Activated T-helper 9 cell treated with anti-CD3 and anti-CD28 coated beads, Interleukin-2, amount 50 U/mL, for 16 hours (primary cell): Measurements from ENCODE around the gene GSX2.
"Not testable (repeated sequence)": the region's sequence is repeated elsewhere in the genome, so short reads cannot be mapped to it uniquely, and the experiment has no call there.

Source experiments
- DNase-seq: peaks from one replicate; pipeline ENCODE4 v3.0.0-alpha.2; 2020; ENCODE audit warnings: low read depth

Gene GSX2

DNA sequence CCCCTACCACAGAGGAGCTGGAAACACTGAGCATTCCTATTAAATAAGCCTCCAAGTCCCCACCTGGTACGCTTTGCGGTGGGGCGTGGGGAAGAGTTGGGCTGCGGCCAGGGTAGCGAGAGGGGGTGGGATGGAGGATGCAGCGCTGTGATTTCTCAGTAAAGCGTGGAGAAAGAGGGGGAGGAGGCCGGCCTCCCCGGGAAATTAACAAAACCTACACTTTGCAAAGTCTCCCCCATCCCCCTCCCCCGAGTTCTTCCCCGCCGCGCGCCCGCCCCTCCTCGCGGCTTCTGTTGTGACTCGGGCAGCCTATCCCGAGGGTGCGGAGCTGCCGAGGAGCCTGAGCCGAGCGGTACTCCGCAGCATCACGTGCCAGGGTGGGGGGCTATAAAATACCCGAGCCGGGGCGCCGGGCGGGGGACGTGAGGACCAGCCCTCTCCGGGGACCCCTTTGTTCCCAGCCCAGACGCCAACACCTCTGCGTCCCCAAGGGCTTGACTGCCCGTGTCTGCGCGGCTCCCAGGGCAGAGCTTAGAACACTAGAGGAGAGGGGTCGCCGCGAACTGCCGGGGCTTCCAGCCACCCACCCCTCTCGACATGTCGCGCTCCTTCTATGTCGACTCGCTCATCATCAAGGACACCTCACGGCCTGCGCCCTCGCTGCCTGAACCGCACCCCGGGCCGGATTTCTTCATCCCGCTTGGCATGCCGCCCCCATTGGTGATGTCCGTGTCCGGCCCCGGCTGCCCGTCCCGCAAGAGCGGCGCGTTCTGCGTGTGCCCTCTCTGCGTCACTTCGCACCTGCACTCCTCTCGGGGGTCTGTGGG is at the start of gene GSX2:
TSS of gene GSX2 (plus strand) at position 416 of the 827 bp plus-strand sequence. CDS start at position 598, 182 bp downstream.
- no peak for DNase-seq

DNA sequence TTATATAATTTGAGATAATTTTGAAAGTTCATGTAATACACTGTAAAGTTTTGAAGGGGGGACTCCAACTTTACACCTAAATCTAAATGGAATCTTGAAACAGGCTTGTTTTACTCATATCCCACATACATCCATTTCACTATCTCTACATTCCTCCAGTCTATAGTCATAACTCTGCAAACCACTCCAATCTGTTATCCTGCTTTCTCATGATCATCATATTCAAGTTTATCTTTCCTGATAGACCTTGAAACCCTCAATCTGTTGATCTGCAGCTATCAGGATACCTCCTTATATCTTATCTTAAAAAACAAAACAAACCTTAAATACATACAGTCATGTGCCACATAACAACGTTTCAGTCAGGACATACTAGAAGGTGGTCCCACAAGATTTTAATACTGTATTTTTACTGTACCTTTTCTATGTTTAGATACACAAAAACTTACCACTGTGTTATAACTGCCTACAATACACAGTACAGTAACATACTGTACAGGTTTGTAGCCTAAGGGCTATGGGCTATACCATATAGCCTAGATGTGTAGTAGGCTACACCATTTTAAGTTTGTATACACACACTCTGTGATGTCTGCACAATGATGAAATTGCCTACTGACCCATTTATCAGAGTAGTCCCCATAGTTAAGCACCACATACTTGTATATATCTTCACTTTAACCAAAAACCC is 49.6 kb upstream of the GSX2 start:
- no peak for DNase-seq

DNA sequence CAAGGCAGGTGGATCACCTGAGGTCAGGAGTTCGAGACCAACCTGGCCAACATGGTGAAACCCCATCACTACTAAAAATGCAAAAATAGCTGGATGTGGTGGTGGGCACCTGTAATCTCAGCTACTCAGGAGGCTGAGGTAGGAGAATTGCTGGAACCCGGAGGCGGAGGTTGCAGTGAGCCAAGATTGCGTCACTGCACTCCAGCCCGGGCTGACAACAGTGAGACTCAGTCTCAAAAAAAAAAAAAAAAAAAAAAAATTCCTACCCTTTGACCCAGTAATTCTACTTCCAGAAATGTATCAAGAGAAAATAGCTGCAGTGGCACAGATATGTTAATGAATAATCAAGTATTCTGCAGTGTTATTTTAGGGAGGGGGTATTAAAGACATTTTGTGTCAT is 46.6 kb upstream of the GSX2 start:
- not testable (repeated sequence) for DNase-seq

DNA sequence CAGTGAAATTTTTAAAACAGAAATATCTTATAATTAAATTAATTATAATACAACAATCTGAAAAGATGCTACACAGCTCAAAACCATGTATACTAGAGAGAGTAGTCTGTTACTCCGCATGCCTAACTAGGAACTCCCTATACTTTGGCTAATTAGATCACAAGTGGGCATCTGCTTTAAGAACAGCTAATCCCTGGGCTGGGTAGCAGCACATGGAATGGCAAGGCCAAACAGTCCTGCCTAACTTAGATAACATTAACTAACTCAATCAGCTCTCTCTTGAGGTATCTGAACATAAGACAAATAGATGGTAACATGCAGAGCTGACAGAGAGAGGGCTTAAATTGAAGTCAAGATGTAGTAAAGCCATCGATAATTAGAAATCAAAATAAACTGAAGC is 45.5 kb upstream of the GSX2 start:
- DNase-seq, result no peak

DNA sequence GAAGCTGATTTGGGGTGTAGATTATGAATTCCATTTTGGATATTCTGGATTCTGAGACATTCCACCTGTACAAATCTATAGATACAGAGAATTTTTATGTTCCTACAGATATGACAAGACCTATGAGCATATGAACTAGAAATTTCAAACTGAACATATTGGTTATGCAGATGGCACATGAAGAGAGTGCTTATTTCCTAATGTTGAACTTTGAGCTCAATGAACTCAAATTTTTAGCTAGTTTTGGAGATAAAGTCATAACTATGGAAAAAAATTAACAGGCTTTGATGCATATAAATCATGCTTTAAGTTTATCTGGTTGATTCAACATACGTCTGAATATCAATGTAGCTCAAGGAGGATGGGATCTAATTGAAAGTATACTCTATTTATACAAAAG is 44.5 kb upstream of the GSX2 start:
- DNase-seq, result no peak

DNA sequence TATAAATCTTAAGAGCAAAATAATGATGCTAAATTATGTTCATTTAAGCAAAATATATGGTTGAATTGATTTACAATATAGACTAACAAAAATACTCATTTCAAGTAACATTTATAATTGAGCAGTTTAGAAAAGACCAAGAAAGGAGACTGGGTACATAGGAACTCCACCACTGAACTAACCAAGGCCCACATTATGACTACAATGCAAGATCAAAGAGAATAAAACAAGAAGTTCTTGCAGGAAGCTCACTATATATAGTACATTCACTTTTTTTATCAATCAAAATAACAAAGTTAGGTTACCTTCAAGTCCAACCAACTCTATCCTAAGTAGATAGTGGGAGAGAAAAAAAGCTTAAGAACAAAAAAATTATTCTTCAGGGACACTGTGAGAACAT is 43.6 kb upstream of the GSX2 start:
- DNase-seq, result no peak

DNA sequence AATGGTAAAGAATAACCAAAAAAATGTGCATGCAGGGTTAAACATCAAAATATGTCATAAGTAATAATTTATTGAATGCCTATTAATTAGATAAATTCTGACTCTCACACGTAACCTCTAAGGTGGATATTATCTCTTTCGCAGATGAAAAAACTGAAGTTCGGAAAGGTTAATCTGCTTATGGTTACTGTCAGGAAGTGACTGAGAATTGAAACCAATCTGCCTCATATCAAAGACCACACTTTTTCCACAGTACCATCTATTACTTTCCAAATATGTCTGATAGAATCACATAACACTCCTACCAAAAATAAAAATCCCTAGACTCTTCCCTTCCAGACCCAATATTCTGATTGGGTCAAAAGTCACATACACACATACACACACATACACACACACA is 41.8 kb upstream of the GSX2 start:
- no peak for DNase-seq

DNA sequence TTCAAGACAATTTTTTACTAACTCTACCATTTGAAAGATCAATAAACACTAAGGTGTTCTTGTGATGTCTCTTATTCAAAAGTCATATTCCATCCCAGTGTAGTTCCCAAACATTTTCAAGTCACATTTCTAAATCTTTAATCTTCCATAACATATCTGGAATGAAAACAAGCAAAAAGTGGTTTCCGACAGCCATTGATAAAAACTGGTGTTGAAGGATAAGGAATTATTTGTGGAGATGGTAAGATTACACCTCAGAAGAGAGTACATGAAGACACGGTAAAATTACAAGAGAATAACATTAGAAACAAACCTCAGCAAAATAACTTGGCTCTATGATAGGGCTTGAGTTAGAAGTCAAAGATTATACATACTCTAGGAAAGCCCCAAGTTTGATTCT is 39.8 kb upstream of the GSX2 start:
- no peak for DNase-seq

DNA sequence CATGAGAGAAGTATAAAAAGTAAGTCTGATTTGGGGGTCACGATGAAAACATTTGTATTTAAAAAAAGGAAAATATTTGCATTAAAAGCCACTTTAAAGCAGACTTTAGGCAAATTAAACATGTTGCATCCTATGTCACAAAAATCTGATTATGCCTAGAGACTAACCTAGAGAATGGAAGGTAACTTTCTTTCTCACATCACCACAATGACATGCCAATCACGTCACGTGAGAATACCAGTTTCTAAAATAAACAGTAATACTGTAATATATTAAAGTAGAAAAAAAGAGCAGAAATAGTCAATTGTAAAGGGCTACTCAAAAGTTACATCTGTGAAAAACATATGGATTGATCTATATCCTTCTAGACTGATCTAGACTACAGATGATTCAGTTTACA is 38.9 kb upstream of the GSX2 start:
- no peak for DNase-seq

DNA sequence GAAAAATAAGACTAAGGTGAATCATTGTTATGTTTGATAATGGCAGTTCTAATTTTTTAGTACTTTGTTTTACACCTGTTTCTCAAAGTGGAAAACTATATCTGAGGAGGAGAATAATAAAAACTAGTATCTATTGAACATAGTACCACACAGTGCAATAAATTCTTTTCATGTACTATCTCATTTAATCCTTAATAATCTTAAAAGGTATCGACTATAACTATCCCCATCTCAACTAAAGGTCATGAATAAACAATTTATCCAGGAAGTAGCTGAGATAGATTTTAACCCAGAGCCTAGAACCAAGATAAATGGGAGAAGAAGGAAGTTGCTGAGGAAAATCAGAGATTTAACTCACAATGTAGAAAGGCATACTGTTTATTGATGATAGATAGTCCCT is 38.1 kb upstream of the GSX2 start:
- DNase-seq, result no peak

DNA sequence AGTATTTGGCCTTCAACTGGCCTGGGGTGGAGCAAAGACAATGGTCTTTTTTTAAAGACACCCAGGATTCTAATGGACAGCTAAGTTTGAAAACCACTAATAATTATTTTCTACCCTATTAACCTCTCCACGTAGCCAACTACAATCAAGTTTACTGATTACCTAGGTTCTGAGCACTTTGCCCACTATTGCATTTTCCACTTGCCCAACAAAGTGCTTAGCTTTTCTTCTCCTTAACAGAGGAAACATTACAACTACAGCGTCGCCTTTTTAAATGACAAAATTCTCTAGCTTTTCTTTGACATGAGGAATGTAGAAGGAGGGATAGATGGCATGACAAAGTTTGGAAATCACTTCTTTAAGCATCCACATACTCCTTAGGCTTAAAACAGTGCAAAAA is 37.6 kb upstream of the GSX2 start:
- DNase-seq, result no peak

DNA sequence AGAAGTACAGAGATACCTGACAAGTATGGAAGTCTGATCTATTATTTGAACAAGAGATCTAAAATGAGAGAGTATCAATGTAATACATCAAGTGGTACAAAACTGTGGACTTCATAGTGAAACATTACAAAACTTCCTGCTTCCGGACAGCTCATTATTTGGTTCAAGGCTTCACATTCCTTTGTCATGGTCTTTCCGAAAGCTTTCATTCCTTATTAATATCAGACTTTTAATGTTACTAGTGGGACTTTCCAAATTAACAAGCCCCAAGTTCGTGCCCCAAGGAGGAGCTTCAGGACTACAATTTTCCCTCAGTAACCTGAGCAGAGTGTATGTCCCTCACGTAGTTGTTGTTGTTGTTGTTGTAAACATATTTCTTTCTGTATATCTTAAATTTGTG is 36.7 kb upstream of the GSX2 start:
- DNase-seq, result no peak

DNA sequence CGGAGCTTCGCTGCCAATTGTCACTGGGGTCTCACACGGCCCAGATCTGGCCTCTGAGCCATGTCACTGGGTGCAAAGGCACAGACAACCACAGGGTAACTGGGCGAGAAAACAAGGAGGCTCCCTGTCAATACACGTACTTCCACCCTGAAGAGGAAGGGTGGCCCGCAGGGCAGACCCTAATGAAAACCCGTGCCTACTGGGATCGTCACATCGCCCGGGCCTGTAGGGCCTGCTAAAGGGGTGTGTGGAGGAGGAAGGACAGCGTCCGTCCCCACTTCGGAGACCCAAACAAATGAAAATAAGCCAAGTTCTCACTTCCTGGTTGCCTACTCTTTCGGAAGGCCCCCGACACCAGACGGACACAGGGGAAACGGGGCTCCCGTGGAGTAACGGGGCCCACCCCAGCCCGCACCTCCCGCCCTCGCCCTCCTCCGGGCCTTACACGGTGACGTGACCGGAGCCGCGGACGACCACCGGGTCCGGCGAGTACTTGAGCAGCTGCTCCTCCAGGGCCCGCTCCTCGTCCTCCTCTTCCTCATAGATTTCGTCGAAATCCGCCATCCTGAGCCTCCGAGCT is 36.1 kb upstream of the GSX2 start:
- DNase-seq, result peak; percentile 6

DNA sequence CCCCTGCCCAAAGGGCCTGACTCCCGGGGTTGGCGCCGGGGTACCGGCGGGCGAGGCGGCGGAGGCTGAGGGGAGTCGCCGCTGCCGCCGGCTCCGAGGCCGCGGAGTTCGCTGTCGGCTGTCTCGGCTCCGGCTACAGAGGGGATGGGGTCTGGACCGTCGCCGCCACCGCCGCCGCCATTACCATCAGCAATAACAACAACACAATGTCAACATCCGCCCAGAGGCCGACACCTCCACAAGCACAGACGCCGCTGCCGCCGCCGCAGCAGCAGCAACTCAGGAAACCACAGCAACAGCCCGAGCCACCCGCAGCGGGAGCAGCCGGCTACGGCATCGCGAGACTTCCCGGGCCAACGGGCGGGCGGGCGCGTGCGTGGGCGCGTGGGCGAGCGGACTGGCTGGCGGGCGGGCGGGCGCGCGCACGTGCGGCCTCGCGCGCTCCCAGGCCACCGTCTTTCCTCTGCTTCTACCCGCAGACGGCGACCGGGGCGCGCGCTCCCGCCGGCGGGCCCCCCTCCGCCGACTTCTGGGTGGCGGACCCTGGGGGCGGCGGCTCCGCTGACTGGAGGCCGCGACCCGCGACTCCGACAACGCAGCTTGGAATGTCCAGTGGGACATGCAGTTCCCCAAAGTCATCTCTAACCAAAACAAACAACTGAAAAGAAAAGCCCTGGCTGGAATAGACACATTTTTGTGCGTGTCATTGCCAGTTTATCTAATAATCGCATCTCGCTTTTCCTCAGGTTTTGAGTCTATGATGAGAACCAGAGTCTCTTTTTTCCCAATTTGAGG is 35.4 kb upstream of the GSX2 start, which contains the start of gene CHIC2:
TSS of gene CHIC2 (minus strand) at position 289 of the 795 bp plus-strand sequence. CDS start 305 bp downstream, outside the sequence.
- DNase-seq, result peak; percentile 94

DNA sequence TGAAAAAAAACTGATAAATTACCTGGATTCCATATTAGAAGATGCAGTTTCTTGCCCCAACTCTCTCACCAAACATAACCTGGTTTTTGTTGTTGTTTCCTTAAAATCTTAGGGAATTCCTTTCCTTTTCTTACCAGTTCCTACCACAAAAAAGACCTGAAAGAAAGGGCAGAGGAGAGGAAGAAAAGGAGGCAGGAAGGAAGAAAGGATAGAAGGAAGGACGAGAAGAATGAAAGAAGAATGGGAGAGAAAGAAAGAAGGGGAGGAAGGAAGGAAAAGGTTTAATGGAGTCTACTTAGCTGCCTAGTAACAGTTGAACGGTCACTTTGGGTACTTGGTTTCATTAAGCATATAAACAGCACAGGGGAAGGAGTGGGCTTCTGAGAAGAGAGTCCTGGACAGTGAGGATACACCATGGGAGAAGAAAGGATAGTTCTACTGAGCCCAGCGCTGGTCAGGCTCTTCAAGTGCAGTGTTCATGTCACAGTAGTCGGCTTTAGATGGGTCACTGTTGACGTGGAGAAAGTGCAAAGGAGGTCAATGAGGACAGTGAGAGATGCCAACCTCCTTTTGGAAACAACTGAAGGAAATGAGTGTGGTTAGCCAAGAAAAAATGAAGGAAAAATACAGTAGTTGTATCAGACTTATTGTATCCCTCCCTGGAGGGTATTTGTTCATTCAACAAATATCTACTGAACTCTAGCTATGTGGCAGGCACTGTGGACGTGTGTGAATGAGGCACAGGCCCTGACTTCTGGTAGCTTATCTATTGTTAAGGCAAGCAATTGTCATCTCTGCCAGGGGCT is 34.5 kb upstream of the GSX2 start:
- no peak for DNase-seq

DNA sequence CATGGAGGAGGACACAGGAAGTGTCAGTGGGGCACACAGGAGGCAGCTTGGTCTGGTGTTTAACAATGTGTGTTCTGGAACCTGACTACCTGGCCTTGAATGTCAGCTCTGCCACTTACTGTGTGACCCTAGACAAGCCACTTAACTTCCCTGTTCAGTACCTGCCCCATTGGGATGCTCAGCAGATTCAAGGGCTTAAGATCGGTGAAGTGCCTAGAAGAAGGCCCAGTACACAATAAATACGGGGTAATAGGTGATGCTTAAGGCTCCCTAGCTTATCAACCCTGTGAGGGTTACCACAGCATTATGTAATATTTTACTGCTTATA is 33.9 kb upstream of the GSX2 start:
- no peak for DNase-seq

DNA sequence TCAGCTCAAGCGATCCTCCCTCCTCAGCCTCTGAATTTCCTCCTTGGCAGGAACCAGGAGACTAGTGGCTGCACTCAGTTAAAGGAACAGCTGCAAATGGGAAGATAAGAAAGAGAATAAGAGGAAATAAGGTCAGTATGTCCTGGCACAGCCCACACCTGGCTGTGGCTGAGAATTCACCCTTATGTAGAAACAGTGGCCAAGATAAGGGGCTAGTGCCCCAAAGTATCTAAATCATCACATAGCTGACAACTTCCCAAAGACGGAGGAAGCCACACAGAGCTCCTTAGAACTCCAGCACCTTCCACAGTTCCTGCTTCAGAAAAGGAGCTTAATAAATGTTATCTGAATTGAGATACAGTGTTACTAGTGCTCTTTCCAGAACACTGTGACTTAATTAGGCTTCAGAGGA is 33.2 kb upstream of the GSX2 start:
- DNase-seq, result no peak

DNA sequence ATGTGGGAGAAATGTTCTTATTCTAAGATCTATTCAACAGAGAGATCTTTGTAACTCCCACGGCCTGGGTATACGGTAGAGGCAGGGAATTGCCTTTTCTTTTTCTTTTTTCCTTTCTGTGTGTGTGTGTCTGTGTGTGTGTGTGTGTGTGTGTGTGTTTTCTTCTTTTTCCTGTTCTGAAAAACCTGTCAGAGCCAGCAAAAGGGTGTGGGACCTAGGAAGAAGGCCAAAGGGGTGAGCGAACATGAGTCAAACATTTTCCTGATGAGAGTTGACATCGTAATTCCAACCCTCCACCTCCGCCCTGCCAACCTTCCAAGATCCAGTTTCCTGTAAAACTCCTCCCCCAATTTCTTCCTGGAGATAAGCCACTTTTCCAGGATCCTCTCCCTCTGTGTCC is 32.8 kb upstream of the GSX2 start:
- no peak for DNase-seq

DNA sequence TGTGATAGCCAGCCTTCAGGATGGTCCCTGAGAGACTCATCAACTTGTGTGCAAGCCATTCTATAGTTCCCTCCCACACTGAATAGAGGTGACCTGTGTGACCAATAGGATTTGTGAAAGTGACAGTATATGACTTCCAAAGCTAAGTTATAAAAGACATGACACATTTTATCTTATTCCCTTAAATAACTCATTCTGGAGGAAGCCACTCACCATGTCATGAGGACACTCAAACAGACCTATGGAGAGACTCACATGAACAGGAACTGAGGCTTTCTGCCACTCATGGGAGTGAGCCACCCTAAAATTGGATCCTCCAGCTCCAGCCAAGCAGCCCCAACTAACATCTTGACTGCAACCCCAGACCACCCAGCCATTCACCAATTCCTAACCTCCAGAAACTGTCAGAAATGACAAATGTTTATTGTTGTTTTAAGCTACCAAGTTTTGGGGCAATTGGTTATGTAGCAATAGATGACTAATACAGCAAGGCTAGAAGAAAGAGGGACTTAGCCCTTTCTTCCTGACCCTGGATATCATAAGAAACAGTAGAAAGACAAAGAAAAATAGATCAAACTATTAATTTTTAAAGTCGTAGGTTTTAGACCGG is 26.6 kb upstream of the GSX2 start:
- DNase-seq, result no peak

DNA sequence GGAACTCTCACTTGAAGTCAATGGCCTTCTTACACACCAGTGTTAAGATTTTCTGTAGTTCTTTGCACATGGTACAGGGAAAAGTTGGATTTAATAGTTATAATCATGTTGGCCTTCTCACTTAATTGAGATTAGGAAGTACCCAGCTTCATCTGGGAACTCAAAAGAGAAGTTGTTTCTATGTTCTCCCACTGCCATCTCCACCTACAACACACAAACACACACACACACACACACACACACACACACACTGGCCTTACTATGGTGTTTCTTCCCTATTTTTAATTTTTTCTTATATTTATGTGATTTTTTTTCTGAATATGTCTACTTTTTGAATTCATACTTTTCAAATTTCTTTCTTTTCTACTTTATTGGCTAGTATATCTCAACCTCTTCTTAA is 25.6 kb upstream of the GSX2 start:
- DNase-seq, result no peak

DNA sequence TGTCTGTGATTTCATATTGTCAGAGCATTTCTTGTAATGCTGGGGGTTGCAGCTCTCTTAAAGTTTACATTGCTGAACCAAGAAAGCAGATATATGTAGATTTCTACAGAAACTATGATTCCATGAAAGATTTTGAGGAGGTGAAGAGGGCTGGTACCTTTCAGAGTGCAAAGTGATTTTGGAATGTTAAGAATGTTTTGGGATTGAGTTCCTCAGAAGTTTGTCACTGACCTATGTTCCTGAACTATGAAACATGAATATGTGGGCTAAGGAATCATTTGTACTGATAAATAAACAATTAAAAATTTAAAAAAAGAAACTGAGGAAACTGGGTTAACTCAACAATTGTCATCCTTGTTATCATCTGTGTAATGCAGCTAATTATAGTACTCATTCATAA is 23.3 kb upstream of the GSX2 start:
- no peak for DNase-seq
